ENCODE data around the gene FRMD3.

The FRMD3 gene

GRCh38 chr9:83538172-83538889 is at the start of gene FRMD3:
TSS of gene FRMD3 (minus strand) at chr9:83538401. CDS start at chr9:83538231, 170 bp downstream.
- peak; percentile 72 for TF ChIP-seq CTCF (conservative IDR thresholded peaks at IDR 0.05; ENCODE audit: low read length)
- peak; percentile 84 for DNase-seq (ENCODE audit: low read depth)
- H3K4me3 ChIP-seq (ENCODE audit: low read length): peak within 1 kb of the TSS; percentile 64

GRCh38 chr9:83584995-83585394 is 46.8 kb upstream of the FRMD3 start:
- no peak overlapping the region for H3K4me3 ChIP-seq (ENCODE audit: low read length)
- TF ChIP-seq CTCF (conservative IDR thresholded peaks at IDR 0.05; ENCODE audit: low read length): no peak
- no peak for DNase-seq (ENCODE audit: low read depth)

GRCh38 chr9:83583151-83584014 is 45.2 kb upstream of the FRMD3 start:
- peak; percentile 88 for TF ChIP-seq CTCF (conservative IDR thresholded peaks at IDR 0.05; ENCODE audit: low read length)
- DNase-seq (ENCODE audit: low read depth): peak; percentile 66
- H3K4me3 ChIP-seq (ENCODE audit: low read length): no peak overlapping the region

- H3K4me3 ChIP-seq (ENCODE audit: low read length): no peak overlapping the region
- no peak for TF ChIP-seq CTCF (conservative IDR thresholded peaks at IDR 0.05; ENCODE audit: low read length)
- DNase-seq (ENCODE audit: low read depth): peak; percentile 46
Measured at GRCh38 chr9:83582029-83582428, 43.8 kb upstream of the FRMD3 start.

- no peak for DNase-seq (ENCODE audit: low read depth)
- TF ChIP-seq CTCF (conservative IDR thresholded peaks at IDR 0.05; ENCODE audit: low read length): no peak
Measured at GRCh38 chr9:83574482-83574881, 36.3 kb upstream of the FRMD3 start.

GRCh38 chr9:83572524-83572923 is 34.3 kb upstream of the FRMD3 start:
- TF ChIP-seq CTCF (conservative IDR thresholded peaks at IDR 0.05; ENCODE audit: low read length): no peak
- peak; percentile 63 for DNase-seq (ENCODE audit: low read depth)
- no peak overlapping the region for H3K4me3 ChIP-seq (ENCODE audit: low read length)

More at GRCh38 chr9:83574482-83574881, 36.3 kb upstream of the FRMD3 start:
- H3K4me3 ChIP-seq (ENCODE audit: low read length): no peak overlapping the region
